DOHH2 (cell line): Measurements from ENCODE around the gene BICDL1.
"Not testable (repeated sequence)": the region's sequence is repeated elsewhere in the genome, so short reads cannot be mapped to it uniquely, and the experiment has no call there.

Experiments
- H3F3A ChIP-seq: fragments of 200-600 bp; sonication (generic), shearing (Covaris generic); 2 replicates; pipeline ENCODE4 v1.6.0; 2016; ENCODE audit warnings: antibody characterized with exemption, mild to moderate bottlenecking; ENCODE audit not compliant: control insufficient read depth, insufficient read depth
- H3K27ac ChIP-seq: fragments of 200-600 bp; sonication (generic); 2 replicates; pipeline ENCODE4 v1.5.1; 2014; ENCODE audit warnings: low read depth, mild to moderate bottlenecking, low read length, moderate library complexity
- H3K27me3 ChIP-seq: fragments of 200-600 bp; sonication (generic); 2 replicates; pipeline ENCODE4 v1.6.1; 2014; ENCODE audit warnings: mild to moderate bottlenecking, low read length, mixed read lengths; ENCODE audit not compliant: control insufficient read depth
- H3K36me3 ChIP-seq: fragments of 200-600 bp; sonication (generic); 2 replicates; pipeline ENCODE4 v1.6.1; 2014; ENCODE audit warnings: mild to moderate bottlenecking, low read length, moderate library complexity, mixed read lengths; ENCODE audit not compliant: control insufficient read depth
- H3K4me1 ChIP-seq: fragments of 200-600 bp; sonication (generic); 2 replicates; pipeline ENCODE4 v1.6.1; 2014; ENCODE audit warnings: mild to moderate bottlenecking, low read length, mixed read lengths; ENCODE audit not compliant: control insufficient read depth
- H3K4me2 ChIP-seq: fragments of 200-600 bp; sonication (generic); 2 replicates; pipeline ENCODE4 v1.6.0; 2014; ENCODE audit warnings: mild to moderate bottlenecking, low read length, moderate library complexity
- H3K4me3 ChIP-seq: fragments of 200-600 bp; sonication (generic); 2 replicates; pipeline ENCODE4 v1.5.1; 2014; ENCODE audit warnings: mild to moderate bottlenecking, low read length, mixed read lengths
- H3K79me2 ChIP-seq: fragments of 200-600 bp; sonication (generic); 2 replicates; pipeline ENCODE4 v1.6.1; 2014; ENCODE audit warnings: mild to moderate bottlenecking, low read length, mixed read lengths; ENCODE audit not compliant: control insufficient read depth
- H3K9me2 ChIP-seq: fragments of 200-600 bp; sonication (generic); replicated peaks from 2 replicates; pipeline ENCODE4 v1.6.1; 2014; ENCODE audit warnings: mild to moderate bottlenecking, low read length, mixed read lengths; ENCODE audit not compliant: control insufficient read depth
- H3K9me3 ChIP-seq: fragments of 200-600 bp; sonication (generic); 2 replicates; pipeline ENCODE4 v1.6.1; 2014; ENCODE audit warnings: antibody characterized with exemption, low read length, mixed read lengths; ENCODE audit not compliant: control insufficient read depth, insufficient read depth
- H4K20me1 ChIP-seq: fragments of 200-600 bp; sonication (generic); 2 replicates; pipeline ENCODE4 v1.6.0; 2014; ENCODE audit warnings: low read depth, mild to moderate bottlenecking, antibody characterized with exemption, low read length, moderate library complexity; ENCODE audit not compliant: control insufficient read depth, insufficient read depth
- CTCF ChIP-seq: fragments of 200-600 bp; sonication (generic); IDR thresholded peaks from one replicate; pipeline ENCODE4 v1.5.1; 2014; ENCODE audit warnings: antibody characterized with exemption, mild to moderate bottlenecking, low read depth, low read length; ENCODE audit not compliant: poor library complexity, severe bottlenecking
- EZH2phosphoT487 ChIP-seq: fragments of 200-600 bp; sonication (generic); IDR thresholded peaks from 2 replicates; pipeline ENCODE4 v1.6.1; 2017; ENCODE audit warnings: borderline replicate concordance, mild to moderate bottlenecking, antibody characterized with exemption, low read length, moderate library complexity, mixed read lengths

Gene BICDL1

GRCh38 chr12:120015313-120015712, 26.3 kb downstream of the BICDL1 start:
- Histone ChIP-seq H4K20me1 (no peaks in the 10 kb centered on the region), H3K4me3 (no peak overlapping the region), H3K27me3 (no peaks in the 10 kb centered on the region), H3F3A (no peaks in the 10 kb centered on the region), H3K4me1 (peaks cover 5% of the 10 kb centered on the region; the same call in 1 of the 2 replicates), H3K4me2 (no peak overlapping the region), H3K36me3 (no peaks in the 10 kb centered on the region), H3K79me2 (no peaks in the 10 kb centered on the region), H3K9me3 (no peaks in the 10 kb centered on the region), H3K27ac (no peak overlapping the region), H3K9me2 (no peaks in the 10 kb centered on the region)
- no peak for TF ChIP-seq EZH2phosphoT487
- no peak for TF ChIP-seq CTCF

GRCh38 chr12:120016199-120016598, 27.2 kb downstream of the BICDL1 start:
- not testable (repeated sequence) for H3K27me3 ChIP-seq, H3K36me3 ChIP-seq, H3K9me2 ChIP-seq, H3K79me2 ChIP-seq, H4K20me1 ChIP-seq, H3K4me2 ChIP-seq, H3K4me1 ChIP-seq, H3K9me3 ChIP-seq, H3K4me3 ChIP-seq, H3K27ac ChIP-seq, H3F3A ChIP-seq

DNA sequence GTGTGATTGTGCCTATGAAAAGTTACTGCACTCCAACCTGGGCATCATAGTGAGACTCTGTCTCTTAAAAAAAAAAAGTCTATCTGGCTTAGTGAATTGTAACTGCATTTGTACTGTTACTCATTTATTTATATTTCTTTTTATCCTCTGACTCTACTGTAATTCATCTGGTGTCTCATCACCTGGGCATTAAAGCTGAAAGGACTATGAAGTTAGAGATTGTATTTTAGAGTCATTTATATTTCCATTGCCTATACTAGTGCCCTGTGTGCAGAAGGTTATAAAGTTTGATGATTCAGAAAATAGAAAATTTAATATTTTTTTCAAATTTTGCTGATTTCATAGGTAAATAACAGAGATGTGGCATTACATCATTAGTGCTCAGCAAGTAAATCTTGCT, 30.2 kb downstream of the BICDL1 start:
- Histone ChIP-seq H3K4me3 (no peak overlapping the region), H3K9me2 (no peaks in the 10 kb centered on the region), H3K4me2 (no peak overlapping the region), H3K9me3 (no peaks in the 10 kb centered on the region), H4K20me1 (no peaks in the 10 kb centered on the region), H3K79me2 (no peaks in the 10 kb centered on the region), H3F3A (no peaks in the 10 kb centered on the region), H3K4me1 (no peaks in the 10 kb centered on the region), H3K36me3 (no peaks in the 10 kb centered on the region), H3K27me3 (no peaks in the 10 kb centered on the region), H3K27ac (no peak overlapping the region)
- TF ChIP-seq CTCF (no peak), EZH2phosphoT487 (no peak)

GRCh38 chr12:120019938-120020337, 30.9 kb downstream of the BICDL1 start:
- Histone ChIP-seq H3K4me3 (no peak overlapping the region), H3K9me3 (no peaks in the 10 kb centered on the region), H3K4me2 (no peak overlapping the region), H3K9me2 (no peaks in the 10 kb centered on the region), H3K4me1 (no peaks in the 10 kb centered on the region), H3K27me3 (no peaks in the 10 kb centered on the region), H3K36me3 (no peaks in the 10 kb centered on the region), H3F3A (no peaks in the 10 kb centered on the region), H3K27ac (no peak overlapping the region), H4K20me1 (no peaks in the 10 kb centered on the region), H3K79me2 (no peaks in the 10 kb centered on the region)
- TF ChIP-seq CTCF (no peak), EZH2phosphoT487 (no peak)
